Measurements from ENCODE around the gene COBLL1.

The COBLL1 gene

DNA sequence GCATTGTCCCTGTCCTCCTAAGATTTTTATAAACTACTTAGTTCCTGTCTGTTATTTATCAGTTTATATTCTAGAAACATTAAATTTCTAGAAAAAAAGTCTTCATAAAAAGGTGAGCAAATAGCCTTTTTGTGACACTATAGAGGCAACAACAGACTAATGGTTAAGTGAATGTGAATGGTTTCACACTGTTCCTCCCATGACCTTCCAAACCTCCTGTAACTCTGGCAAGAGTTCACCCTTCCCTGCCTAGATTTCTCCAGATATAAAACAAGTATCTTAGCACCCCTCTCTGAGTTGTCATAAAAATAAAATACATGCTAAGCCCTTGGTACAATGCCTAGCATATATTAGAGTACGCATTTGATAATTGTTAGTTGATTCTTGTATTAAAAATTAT, 29.2 kb downstream of the COBLL1 start:
- no peak overlapping the region for H3K27ac ChIP-seq (ENCODE audit: low read length)
- H3K4me3 ChIP-seq (ENCODE audit: low read depth in 1 of 2, low read length in 2 of 2), result no peak overlapping the region
- H3K9me3 ChIP-seq (ENCODE audit: insufficient read depth, low read length, severe bottlenecking), result no peaks in the 10 kb centered on the region
- TF ChIP-seq, protein P1, sequence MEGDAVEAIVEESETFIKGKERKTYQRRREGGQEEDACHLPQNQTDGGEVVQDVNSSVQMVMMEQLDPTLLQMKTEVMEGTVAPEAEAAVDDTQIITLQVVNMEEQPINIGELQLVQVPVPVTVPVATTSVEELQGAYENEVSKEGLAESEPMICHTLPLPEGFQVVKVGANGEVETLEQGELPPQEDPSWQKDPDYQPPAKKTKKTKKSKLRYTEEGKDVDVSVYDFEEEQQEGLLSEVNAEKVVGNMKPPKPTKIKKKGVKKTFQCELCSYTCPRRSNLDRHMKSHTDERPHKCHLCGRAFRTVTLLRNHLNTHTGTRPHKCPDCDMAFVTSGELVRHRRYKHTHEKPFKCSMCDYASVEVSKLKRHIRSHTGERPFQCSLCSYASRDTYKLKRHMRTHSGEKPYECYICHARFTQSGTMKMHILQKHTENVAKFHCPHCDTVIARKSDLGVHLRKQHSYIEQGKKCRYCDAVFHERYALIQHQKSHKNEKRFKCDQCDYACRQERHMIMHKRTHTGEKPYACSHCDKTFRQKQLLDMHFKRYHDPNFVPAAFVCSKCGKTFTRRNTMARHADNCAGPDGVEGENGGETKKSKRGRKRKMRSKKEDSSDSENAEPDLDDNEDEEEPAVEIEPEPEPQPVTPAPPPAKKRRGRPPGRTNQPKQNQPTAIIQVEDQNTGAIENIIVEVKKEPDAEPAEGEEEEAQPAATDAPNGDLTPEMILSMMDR (IDR thresholded peaks at IDR 0.05; ENCODE audit: borderline replicate concordance, extremely low read depth, low read length, poor library complexity, severe bottlenecking), result no peak
- TF ChIP-seq EZH2 (IDR thresholded peaks at IDR 0.05; ENCODE audit: borderline replicate concordance, low read depth, low read length, severe bottlenecking), result no peak
- no peaks in the 10 kb centered on the region for H3K27me3 ChIP-seq (ENCODE audit: insufficient read depth, low read length, poor library complexity)
- H3K4me2 ChIP-seq (ENCODE audit: insufficient read depth, low read length), result no peak overlapping the region
- ATAC-seq (ENCODE audit: insufficient read depth, low read depth) (no peak), DNase-seq (no peak)
- no peaks in the 10 kb centered on the region for H3K79me2 ChIP-seq (ENCODE audit: insufficient read depth, low read length)
- H2AFZ ChIP-seq (ENCODE audit: low read depth, low read length), result no peak overlapping the region
- H3K36me3 ChIP-seq (ENCODE audit: insufficient read depth, low read length), result no peaks in the 10 kb centered on the region
- no peaks in the 10 kb centered on the region for H3K4me1 ChIP-seq (ENCODE audit: insufficient read depth, low read length)
- H3K9ac ChIP-seq (ENCODE audit: low read depth, low read length), result no peak overlapping the region
- no peaks in the 10 kb centered on the region for H4K20me1 ChIP-seq (ENCODE audit: insufficient read depth, low read length)

DNA sequence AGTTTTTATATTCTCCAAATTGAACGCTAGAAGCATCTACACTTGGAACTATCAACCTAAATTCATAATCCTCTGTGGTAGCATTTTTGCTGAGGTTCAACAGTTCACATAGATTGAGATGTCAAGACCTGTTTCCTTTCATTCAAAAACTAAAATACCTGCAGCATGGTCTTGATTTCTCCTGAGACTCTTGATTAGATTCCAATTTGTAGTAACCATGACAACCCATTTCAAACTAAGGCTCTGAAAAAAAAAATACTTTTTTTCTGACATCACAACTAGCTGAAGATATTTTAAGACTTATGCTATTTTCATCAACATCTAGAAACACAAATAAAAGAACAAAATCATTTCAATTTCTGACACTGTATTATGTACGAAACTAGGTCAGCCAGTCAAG, 29.8 kb downstream of the COBLL1 start:
- H3K27ac ChIP-seq (ENCODE audit: low read length), result no peak overlapping the region
- H3K4me2 ChIP-seq (ENCODE audit: insufficient read depth, low read length), result no peak overlapping the region
- no peaks in the 10 kb centered on the region for H3K79me2 ChIP-seq (ENCODE audit: insufficient read depth, low read length)
- H3K9me3 ChIP-seq (ENCODE audit: insufficient read depth, low read length, severe bottlenecking), result no peaks in the 10 kb centered on the region
- no peak for ATAC-seq (ENCODE audit: insufficient read depth, low read depth)
- no peak overlapping the region for H3K9ac ChIP-seq (ENCODE audit: low read depth, low read length)
- no peak overlapping the region for H3K4me3 ChIP-seq (ENCODE audit: low read depth in 1 of 2, low read length in 2 of 2)
- H4K20me1 ChIP-seq (ENCODE audit: insufficient read depth, low read length), result no peaks in the 10 kb centered on the region
- no peaks in the 10 kb centered on the region for H3K27me3 ChIP-seq (ENCODE audit: insufficient read depth, low read length, poor library complexity)
- H2AFZ ChIP-seq (ENCODE audit: low read depth, low read length), result no peak overlapping the region
- H3K4me1 ChIP-seq (ENCODE audit: insufficient read depth, low read length), result no peaks in the 10 kb centered on the region
- no peak for DNase-seq
- TF ChIP-seq, protein P1 (IDR thresholded peaks at IDR 0.05; ENCODE audit: borderline replicate concordance, extremely low read depth, low read length, poor library complexity, severe bottlenecking), result no peak
- TF ChIP-seq EZH2 (IDR thresholded peaks at IDR 0.05; ENCODE audit: borderline replicate concordance, low read depth, low read length, severe bottlenecking), result no peak
- H3K36me3 ChIP-seq (ENCODE audit: insufficient read depth, low read length), result no peaks in the 10 kb centered on the region

DNA sequence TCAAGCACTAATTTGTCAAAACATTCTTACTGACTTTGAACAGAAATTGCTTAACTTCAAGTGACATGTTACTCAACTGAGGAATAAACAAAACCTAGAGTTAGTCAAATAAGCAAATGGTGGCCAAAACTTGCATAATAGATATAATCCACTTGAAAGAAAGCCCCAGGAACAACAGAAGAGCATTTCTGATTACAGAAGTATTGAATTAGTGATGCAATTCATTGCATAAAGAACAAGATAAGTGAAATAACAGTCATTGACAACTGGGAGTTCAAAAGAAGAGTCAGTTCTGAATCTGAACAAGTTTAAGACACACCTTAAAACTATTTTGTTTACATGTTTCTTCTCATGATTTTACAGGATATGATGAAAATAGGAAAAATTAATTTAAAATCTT, 30.8 kb downstream of the COBLL1 start:
- no peaks in the 10 kb centered on the region for H4K20me1 ChIP-seq (ENCODE audit: insufficient read depth, low read length)
- no peak overlapping the region for H2AFZ ChIP-seq (ENCODE audit: low read depth, low read length)
- no peaks in the 10 kb centered on the region for H3K79me2 ChIP-seq (ENCODE audit: insufficient read depth, low read length)
- no peak overlapping the region for H3K4me2 ChIP-seq (ENCODE audit: insufficient read depth, low read length)
- no peaks in the 10 kb centered on the region for H3K9me3 ChIP-seq (ENCODE audit: insufficient read depth, low read length, severe bottlenecking)
- ATAC-seq (ENCODE audit: insufficient read depth, low read depth) (no peak), DNase-seq (no peak)
- no peaks in the 10 kb centered on the region for H3K27me3 ChIP-seq (ENCODE audit: insufficient read depth, low read length, poor library complexity)
- no peak overlapping the region for H3K9ac ChIP-seq (ENCODE audit: low read depth, low read length)
- H3K4me3 ChIP-seq (ENCODE audit: low read depth in 1 of 2, low read length in 2 of 2), result no peak overlapping the region
- TF ChIP-seq EZH2 (IDR thresholded peaks at IDR 0.05; ENCODE audit: borderline replicate concordance, low read depth, low read length, severe bottlenecking), result no peak
- TF ChIP-seq, protein P1 (IDR thresholded peaks at IDR 0.05; ENCODE audit: borderline replicate concordance, extremely low read depth, low read length, poor library complexity, severe bottlenecking), result no peak
- H3K4me1 ChIP-seq (ENCODE audit: insufficient read depth, low read length), result no peaks in the 10 kb centered on the region
- H3K36me3 ChIP-seq (ENCODE audit: insufficient read depth, low read length), result no peaks in the 10 kb centered on the region
- no peak overlapping the region for H3K27ac ChIP-seq (ENCODE audit: low read length)

GRCh38 chr2:164808776-164809175, 32.8 kb downstream of the COBLL1 start:
- H3K9me3 ChIP-seq (ENCODE audit: insufficient read depth, low read length, severe bottlenecking), result no peaks in the 10 kb centered on the region
- ATAC-seq (ENCODE audit: insufficient read depth, low read depth) (no peak), DNase-seq (no peak)
- no peaks in the 10 kb centered on the region for H3K27me3 ChIP-seq (ENCODE audit: insufficient read depth, low read length, poor library complexity)
- no peak overlapping the region for H3K4me2 ChIP-seq (ENCODE audit: insufficient read depth, low read length)
- H3K36me3 ChIP-seq (ENCODE audit: insufficient read depth, low read length), result no peaks in the 10 kb centered on the region
- no peak overlapping the region for H3K27ac ChIP-seq (ENCODE audit: low read length)
- no peaks in the 10 kb centered on the region for H3K4me1 ChIP-seq (ENCODE audit: insufficient read depth, low read length)
- TF ChIP-seq EZH2 (IDR thresholded peaks at IDR 0.05; ENCODE audit: borderline replicate concordance, low read depth, low read length, severe bottlenecking), result no peak
- TF ChIP-seq, protein P1 (IDR thresholded peaks at IDR 0.05; ENCODE audit: borderline replicate concordance, extremely low read depth, low read length, poor library complexity, severe bottlenecking), result no peak
- no peak overlapping the region for H3K9ac ChIP-seq (ENCODE audit: low read depth, low read length)
- no peaks in the 10 kb centered on the region for H3K79me2 ChIP-seq (ENCODE audit: insufficient read depth, low read length)
- no peak overlapping the region for H2AFZ ChIP-seq (ENCODE audit: low read depth, low read length)
- no peaks in the 10 kb centered on the region for H4K20me1 ChIP-seq (ENCODE audit: insufficient read depth, low read length)
- no peak overlapping the region for H3K4me3 ChIP-seq (ENCODE audit: low read depth in 1 of 2, low read length in 2 of 2)

Measured in DND-41 (cell line).